Measurements from ENCODE around the gene QRFP.

The QRFP gene

DNA sequence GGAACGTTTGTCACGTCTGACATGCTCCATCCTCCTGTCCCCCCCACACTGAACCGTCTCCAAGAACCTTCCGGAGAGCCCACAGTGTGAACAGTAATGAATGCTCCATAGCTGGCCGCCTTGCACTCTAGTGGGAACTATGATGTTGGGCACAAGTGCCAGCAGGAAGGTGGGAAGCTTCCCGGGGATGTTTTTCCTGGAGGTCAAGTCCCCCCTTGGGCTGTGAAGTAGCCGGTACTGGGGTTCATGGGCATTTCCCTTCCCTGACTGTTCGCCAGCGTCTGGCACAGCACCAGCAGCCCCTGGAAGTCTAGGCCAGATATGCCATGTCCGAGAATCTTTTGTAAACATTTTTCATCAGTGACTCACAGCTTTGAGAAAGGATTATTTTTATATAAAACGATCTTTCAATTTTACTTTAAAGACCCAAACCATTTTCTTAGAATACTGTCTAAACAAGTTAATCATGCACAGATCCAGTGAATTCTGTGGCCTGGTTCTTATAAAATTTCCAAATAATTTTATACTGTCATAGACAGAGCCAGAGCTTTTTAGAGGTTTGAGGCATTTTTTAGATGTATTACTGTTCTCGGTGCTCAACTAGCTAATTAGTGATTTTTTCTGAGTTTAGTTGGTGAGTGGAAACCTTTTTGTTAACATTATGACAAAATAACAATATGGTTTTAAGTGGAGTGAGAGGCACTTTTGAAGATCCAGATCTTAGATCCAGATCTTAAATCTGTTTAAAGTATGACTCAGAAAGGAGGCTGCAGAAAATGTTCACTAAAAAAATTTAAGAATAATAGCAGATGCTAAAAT, 49.9 kb downstream of the QRFP start:
- DNase-seq: no peak

DNA sequence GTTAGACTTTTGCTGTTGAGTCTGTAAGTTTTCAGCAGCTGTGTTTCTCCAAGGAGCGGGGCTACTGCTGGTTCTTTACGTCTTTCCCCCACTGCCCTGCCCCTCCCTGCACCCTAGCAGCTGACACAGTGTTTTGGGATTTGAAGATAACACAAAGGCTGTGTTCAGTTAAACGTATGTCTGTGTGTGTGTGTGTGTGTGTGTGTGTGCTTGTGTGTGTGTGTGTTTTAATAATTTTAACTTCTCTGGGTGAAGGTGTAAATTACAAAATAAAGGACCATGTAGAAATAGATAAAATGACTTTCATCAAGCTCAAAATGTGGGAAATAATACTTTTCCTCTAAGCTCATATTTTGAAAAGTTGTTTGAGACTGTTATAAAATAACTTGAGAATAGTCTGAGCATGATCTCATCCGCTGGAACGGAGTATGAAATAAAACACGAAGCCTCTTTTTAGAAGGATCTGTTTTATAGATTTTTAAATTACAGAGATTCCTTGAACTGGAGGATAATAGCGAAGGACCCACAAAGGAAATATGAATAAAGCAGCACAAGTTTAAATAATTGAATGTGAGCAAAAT, 50.6 kb downstream of the QRFP start:
- no peak for DNase-seq

DNA sequence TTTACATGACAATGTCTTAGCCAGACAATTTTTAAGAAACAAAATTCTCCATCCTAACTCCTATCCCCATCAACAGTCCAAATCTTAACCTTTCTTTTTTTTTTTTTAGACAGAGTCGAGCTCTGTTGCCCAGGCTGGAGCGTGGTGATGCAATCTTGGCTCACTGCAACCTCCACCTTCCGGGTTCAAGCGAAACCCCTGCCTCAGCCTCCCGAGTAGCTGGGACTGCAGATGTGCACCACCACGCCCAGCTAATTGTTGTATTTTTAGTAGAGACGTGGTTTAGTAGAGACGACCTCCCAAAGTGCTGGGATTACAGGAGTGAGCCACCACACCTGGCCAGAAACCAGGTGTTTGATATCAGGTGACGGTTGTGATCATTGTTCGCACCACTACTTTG, 51.4 kb downstream of the QRFP start:
- DNase-seq: no peak

DNA sequence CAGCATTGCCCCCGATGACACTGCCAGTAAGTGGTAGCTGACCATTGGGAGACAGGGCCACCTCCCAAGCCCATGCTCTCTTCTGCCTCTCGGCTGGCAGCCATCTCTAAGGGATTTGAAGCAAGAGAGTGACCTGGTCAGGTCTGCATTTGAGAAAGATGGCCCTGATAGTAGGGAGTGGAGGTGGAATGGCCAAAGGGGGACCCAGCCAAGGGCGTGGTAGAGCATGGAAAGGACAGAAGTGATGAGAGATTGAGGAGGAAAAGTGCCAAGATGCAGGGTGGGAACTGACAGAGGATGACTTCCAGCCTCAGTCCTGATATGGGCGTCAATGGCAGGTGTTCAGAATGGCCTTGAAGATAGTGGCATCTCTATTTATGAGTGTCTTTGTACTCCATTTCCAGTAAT, 52.6 kb downstream of the QRFP start:
- DNase-seq: no peak

DNA sequence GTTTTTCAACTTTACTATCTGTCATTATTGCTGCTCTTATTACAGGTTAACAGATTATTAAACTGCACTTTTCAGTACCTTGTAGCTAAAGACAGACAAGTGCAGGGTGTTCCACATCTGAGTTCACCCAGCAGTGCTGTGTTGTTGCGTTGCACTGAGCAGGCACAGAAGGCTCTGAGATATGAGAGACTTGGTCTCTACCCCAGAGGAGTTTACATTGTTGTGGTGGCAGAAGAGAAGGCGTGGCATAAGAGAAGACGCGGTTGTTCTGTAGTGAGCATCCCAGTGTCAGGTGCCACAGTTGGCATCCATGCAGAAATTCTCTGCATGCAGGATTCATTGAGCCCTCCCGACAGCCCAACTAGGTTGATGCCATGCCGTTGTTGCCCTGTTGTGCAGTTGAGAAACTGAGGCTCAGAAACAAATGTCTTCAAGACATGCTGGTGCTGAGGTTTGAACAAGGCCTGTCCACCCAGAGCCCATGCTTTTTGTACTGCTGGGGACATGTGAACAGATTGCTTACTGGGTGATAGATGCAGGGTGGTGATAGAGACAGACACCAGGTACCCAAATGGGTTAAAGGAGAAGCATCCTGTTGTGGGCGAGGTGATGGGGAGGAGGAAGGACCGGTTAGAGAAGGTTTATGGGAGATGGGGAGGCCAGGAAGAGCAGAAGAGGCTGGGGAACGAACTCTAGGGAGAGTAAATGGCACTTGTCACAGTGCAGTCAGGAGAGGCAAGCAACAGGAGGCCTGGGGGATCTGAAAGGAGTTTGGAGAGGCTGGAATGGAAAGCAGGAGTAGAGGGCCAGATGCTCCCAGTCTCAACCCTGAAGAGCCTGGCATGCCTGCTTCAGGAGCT, 53.3 kb downstream of the QRFP start:
- DNase-seq: no peak

All from MV-4-11 (cell line).